ENCODE data around the gene PSMD13. TPM values are rescaled to one million over a fixed set of nuclear protein-coding genes. Genes with fewer than 3 reads are reported as not detected.

PSMD13 gene
- total and polyA plus RNA-seq, 2 of the 13 experiments (the other 11 are each of a cell fraction or from before 2014, with no cell fraction given): 83.0 to 117 TPM

- TF ChIP-seq POGK (CRISPR knock-in tag; conservative IDR thresholded peaks at IDR 0.05) (no peak), ZNF282 (IDR thresholded peaks at IDR 0.05; ENCODE audit: partially characterized antibody) (no peak), MAFK (conservative IDR thresholded peaks at IDR 0.05 in 1 of 2, IDR thresholded peaks at IDR 0.05 in 1 of 2; ENCODE audit: low read length in 2 of 2) (no peak), TBP (CRISPR knock-in tag; IDR thresholded peaks at IDR 0.05) (no peak), PAXIP1 (CRISPR knock-in tag; conservative IDR thresholded peaks at IDR 0.05) (peak; percentile 38; the same call in 1 of the 2 replicates), PHF20 (CRISPR knock-in tag; IDR thresholded peaks at IDR 0.05) (peak; percentile 91), TBX3 (IDR thresholded peaks at IDR 0.05; ENCODE audit: borderline replicate concordance) (no peak), JARID2 (CRISPR knock-in tag; IDR thresholded peaks at IDR 0.05; ENCODE audit: insufficient replicate concordance) (no peak), HIVEP1 (CRISPR knock-in tag; IDR thresholded peaks at IDR 0.05) (peak; percentile 59), KMT2B (CRISPR knock-in tag; IDR thresholded peaks at IDR 0.05) (peak; percentile 93), CHD2 (IDR thresholded peaks at IDR 0.05; ENCODE audit: low read depth, low read length) (no peak), ZNF558 (CRISPR knock-in tag; IDR thresholded peaks at IDR 0.05; ENCODE audit: borderline replicate concordance) (0 out of 2 replicates have a peak, but pooled peaks have one; percentile 41), ZNF446 (CRISPR knock-in tag; IDR thresholded peaks at IDR 0.05) (no peak), NCOA5 (CRISPR knock-in tag; IDR thresholded peaks at IDR 0.05) (no peak), SATB2 (CRISPR knock-in tag; IDR thresholded peaks at IDR 0.05) (no peak), NR2C2 (CRISPR knock-in tag; IDR thresholded peaks at IDR 0.05; ENCODE audit: borderline replicate concordance) (peak; percentile 88), CREM (IDR thresholded peaks at IDR 0.05) (peak; percentile 8; the same call in 1 of the 2 replicates), CREM (CRISPR knock-in tag; IDR thresholded peaks at IDR 0.05) (no peak), POLR2G (IDR thresholded peaks at IDR 0.05; ENCODE audit: low read depth, low read length) (peak; percentile 81)
- TF ChIP-seq, protein P1, sequence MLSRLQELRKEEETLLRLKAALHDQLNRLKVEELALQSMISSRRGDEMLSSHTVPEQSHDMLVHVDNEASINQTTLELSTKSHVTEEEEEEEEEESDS (CRISPR knock-in tag; IDR thresholded peaks at IDR 0.05; ENCODE audit: borderline replicate concordance): no peak
- TF ChIP-seq, protein P2, sequence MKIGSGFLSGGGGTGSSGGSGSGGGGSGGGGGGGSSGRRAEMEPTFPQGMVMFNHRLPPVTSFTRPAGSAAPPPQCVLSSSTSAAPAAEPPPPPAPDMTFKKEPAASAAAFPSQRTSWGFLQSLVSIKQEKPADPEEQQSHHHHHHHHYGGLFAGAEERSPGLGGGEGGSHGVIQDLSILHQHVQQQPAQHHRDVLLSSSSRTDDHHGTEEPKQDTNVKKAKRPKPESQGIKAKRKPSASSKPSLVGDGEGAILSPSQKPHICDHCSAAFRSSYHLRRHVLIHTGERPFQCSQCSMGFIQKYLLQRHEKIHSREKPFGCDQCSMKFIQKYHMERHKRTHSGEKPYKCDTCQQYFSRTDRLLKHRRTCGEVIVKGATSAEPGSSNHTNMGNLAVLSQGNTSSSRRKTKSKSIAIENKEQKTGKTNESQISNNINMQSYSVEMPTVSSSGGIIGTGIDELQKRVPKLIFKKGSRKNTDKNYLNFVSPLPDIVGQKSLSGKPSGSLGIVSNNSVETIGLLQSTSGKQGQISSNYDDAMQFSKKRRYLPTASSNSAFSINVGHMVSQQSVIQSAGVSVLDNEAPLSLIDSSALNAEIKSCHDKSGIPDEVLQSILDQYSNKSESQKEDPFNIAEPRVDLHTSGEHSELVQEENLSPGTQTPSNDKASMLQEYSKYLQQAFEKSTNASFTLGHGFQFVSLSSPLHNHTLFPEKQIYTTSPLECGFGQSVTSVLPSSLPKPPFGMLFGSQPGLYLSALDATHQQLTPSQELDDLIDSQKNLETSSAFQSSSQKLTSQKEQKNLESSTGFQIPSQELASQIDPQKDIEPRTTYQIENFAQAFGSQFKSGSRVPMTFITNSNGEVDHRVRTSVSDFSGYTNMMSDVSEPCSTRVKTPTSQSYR (CRISPR knock-in tag; IDR thresholded peaks at IDR 0.05; ENCODE audit: borderline replicate concordance): no peak
Observed at GRCh38 chr11:236774-237767, at the start of gene PSMD13 (continued).

All from HepG2 (cell line).